Adipocyte (in vitro differentiated cells): ENCODE results near the gene PES1.
"Not testable (repeated sequence)": the region's sequence is repeated elsewhere in the genome, so short reads cannot be mapped to it uniquely, and the experiment has no call there.

Source experiments
- DNase-seq: peaks from one replicate; pipeline ENCODE4 v3.0.0-alpha.2; 2015; ENCODE audit warnings: low read depth
- H3K27me3 ChIP-seq: replicated peaks from 2 replicates; pipeline ENCODE4 v1.7.0; 2013; ENCODE audit warnings: mild to moderate bottlenecking, low read length, moderate library complexity; ENCODE audit not compliant: control insufficient read depth, insufficient read depth
- H3K36me3 ChIP-seq: 2 replicates; pipeline ENCODE4 v1.7.0; 2013; ENCODE audit warnings: low read length, mild to moderate bottlenecking, moderate library complexity; ENCODE audit not compliant: control insufficient read depth, insufficient read depth, severe bottlenecking
- H3K4me1 ChIP-seq: 2 replicates; pipeline ENCODE4 v1.7.0; 2013; ENCODE audit warnings: mild to moderate bottlenecking, low read length, moderate library complexity; ENCODE audit not compliant: control insufficient read depth, insufficient read depth
- H3K4me3 ChIP-seq: 2 replicates; pipeline ENCODE4 v1.7.0; 2013; ENCODE audit warnings: mild to moderate bottlenecking, low read length, moderate library complexity
- H3K9ac ChIP-seq: 2 replicates; pipeline ENCODE4 v1.7.0; 2013; ENCODE audit warnings: mild to moderate bottlenecking, low read length, moderate library complexity
- H3K9me3 ChIP-seq: 2 replicates; pipeline ENCODE4 v1.7.0; 2013; ENCODE audit warnings: mild to moderate bottlenecking, low read length, moderate library complexity; ENCODE audit not compliant: control insufficient read depth

PES1 gene

GRCh38 chr22:30542811-30543188 is 48.9 kb downstream of the PES1 start:
- H3K4me3 ChIP-seq: peak overlapping the region; percentile 58
- no peaks in the 10 kb centered on the region for H3K4me1 ChIP-seq
- no peak for DNase-seq

GRCh38 chr22:30541961-30542810 is 49.5 kb downstream of the PES1 start:
- H3K4me3 ChIP-seq: peak overlapping the region; percentile 58
- peaks cover 29% of the 10 kb centered on the region for H3K27me3 ChIP-seq
- H3K4me1 ChIP-seq: no peaks in the 10 kb centered on the region
- H3K9me3 ChIP-seq: no peaks in the 10 kb centered on the region
- no peaks in the 10 kb centered on the region for H3K36me3 ChIP-seq
- H3K9ac ChIP-seq: no peak overlapping the region
- DNase-seq: peak; percentile 30

More at GRCh38 chr22:30542811-30543188, 48.9 kb downstream of the PES1 start:
- Histone ChIP-seq H3K9me3 (no peaks in the 10 kb centered on the region), H3K9ac (no peak overlapping the region), H3K36me3 (no peaks in the 10 kb centered on the region), H3K27me3 (peaks cover 31% of the 10 kb centered on the region)

GRCh38 chr22:30541511-30541910 is 50.2 kb downstream of the PES1 start:
- H3K36me3 ChIP-seq, H3K4me3 ChIP-seq, H3K4me1 ChIP-seq, H3K9ac ChIP-seq, DNase-seq, H3K9me3 ChIP-seq: not testable (repeated sequence)
- peaks cover 25% of the 10 kb centered on the region for H3K27me3 ChIP-seq

GRCh38 chr22:30539368-30539767 is 52.3 kb downstream of the PES1 start:
- Histone ChIP-seq H3K9ac (no peak overlapping the region), H3K9me3 (no peaks in the 10 kb centered on the region), H3K4me1 (no peaks in the 10 kb centered on the region), H3K36me3 (no peaks in the 10 kb centered on the region), H3K4me3 (no peak overlapping the region), H3K27me3 (peaks cover 27% of the 10 kb centered on the region)
- DNase-seq: no peak

- Histone ChIP-seq H3K9me3 (no peaks in the 10 kb centered on the region), H3K36me3 (no peaks in the 10 kb centered on the region), H3K27me3 (peaks cover 29% of the 10 kb centered on the region), H3K4me3 (no peak overlapping the region), H3K9ac (no peak overlapping the region), H3K4me1 (no peaks in the 10 kb centered on the region)
- no peak for DNase-seq
Measured at GRCh38 chr22:30538280-30538679, 53.4 kb downstream of the PES1 start.

- Histone ChIP-seq H3K9me3 (no peaks in the 10 kb centered on the region), H3K36me3 (no peaks in the 10 kb centered on the region), H3K4me1 (no peaks in the 10 kb centered on the region), H3K27me3 (peaks cover 20% of the 10 kb centered on the region), H3K4me3 (no peak overlapping the region), H3K9ac (no peak overlapping the region)
- no peak for DNase-seq
Measured at GRCh38 chr22:30537083-30537731, 54.5 kb downstream of the PES1 start.

- Histone ChIP-seq H3K9me3 (no peaks in the 10 kb centered on the region), H3K36me3 (no peaks in the 10 kb centered on the region), H3K9ac (no peak overlapping the region), H3K4me1 (no peaks in the 10 kb centered on the region), H3K27me3 (peaks cover 20% of the 10 kb centered on the region), H3K4me3 (no peak overlapping the region)
- no peak for DNase-seq
Measured at GRCh38 chr22:30535182-30535581, 56.5 kb downstream of the PES1 start.

GRCh38 chr22:30531651-30532608 is 59.8 kb downstream of the PES1 start:
- H3K4me1 ChIP-seq: no peaks in the 10 kb centered on the region
- peaks cover 8% of the 10 kb centered on the region for H3K27me3 ChIP-seq
- H3K9ac ChIP-seq: no peak overlapping the region
- no peaks in the 10 kb centered on the region for H3K9me3 ChIP-seq
- no peak for DNase-seq
- no peak overlapping the region for H3K4me3 ChIP-seq
- no peaks in the 10 kb centered on the region for H3K36me3 ChIP-seq

- Histone ChIP-seq H3K9me3 (no peaks in the 10 kb centered on the region), H3K4me1 (no peaks in the 10 kb centered on the region), H3K27me3 (peaks cover 25% of the 10 kb centered on the region), H3K4me3 (no peak overlapping the region), H3K36me3 (no peaks in the 10 kb centered on the region), H3K9ac (no peak overlapping the region)
- no peak for DNase-seq
Measured at GRCh38 chr22:30526656-30527055, 65.1 kb downstream of the PES1 start.
